ENCODE results near the gene EVL. TPM values are rescaled to one million over a fixed set of nuclear protein-coding genes. Genes with fewer than 3 reads are reported as not detected.

Gene EVL
- total and polyA plus RNA-seq, 4 donors = 54.5 to 99.9 (median 78.2) TPM

- no peak overlapping the region for H3K27ac ChIP-seq (ENCODE audit: low read depth in 1 of 2, low read length in 1 of 2)
Observed at GRCh38 chr14:100119251-100119650, 54.0 kb downstream of the EVL start.

GRCh38 chr14:100120522-100121269 lies 55.5 kb downstream of the EVL start:
- H3K27ac ChIP-seq (ENCODE audit: low read depth in 1 of 2, low read length in 1 of 2) = no peak overlapping the region
- ATAC-seq (ENCODE audit: insufficient read depth, low FRiP score) = no peak
- peaks cover 0 to 11% (median 1%) of the 10 kb centered on the region in 5 donors for H3K4me1 ChIP-seq (ENCODE audit: control insufficient read depth in 5 of 5, insufficient read depth in 5 of 5, low read length in 5 of 5)
- DNase-seq = no peak
- WGBS, 2 donors = 93 to 96% methylated on average over 18 of the region's 18 CpGs
- peaks cover 0 to 22% (median 13%) of the 10 kb centered on the region in 4 donors for H3K36me3 ChIP-seq (ENCODE audit: control insufficient read depth in 4 of 4, insufficient read depth in 4 of 4, low read length in 4 of 4)
- no peak overlapping the region for H3K9ac ChIP-seq (ENCODE audit: insufficient read depth in 1 of 2, low read length in 2 of 2)
- no peaks in the 10 kb centered on the region for H3K27me3 ChIP-seq (ENCODE audit: control insufficient read depth in 3 of 3, insufficient read depth in 3 of 3, low read length in 2 of 3)
- TF ChIP-seq CTCF (IDR thresholded peaks at IDR 0.05; ENCODE audit: control extremely low read depth, extremely low read depth) = no peak
- no peaks in the 10 kb centered on the region for H3K9me3 ChIP-seq (ENCODE audit: control insufficient read depth in 4 of 4, insufficient read depth in 3 of 4, low read length in 3 of 4)
- H3K4me3 ChIP-seq = no peak overlapping the region

More at GRCh38 chr14:100119251-100119650, 54.0 kb downstream of the EVL start:
- H3K36me3 ChIP-seq (ENCODE audit: control insufficient read depth in 4 of 4, insufficient read depth in 4 of 4, low read length in 4 of 4) = peaks cover 0 to 14% (median 6%) of the 10 kb centered on the region in 4 donors
- no peak overlapping the region for H3K4me3 ChIP-seq
- no peak for ATAC-seq (ENCODE audit: insufficient read depth, low FRiP score)
- DNase-seq = no peak
- peaks cover 0 to 11% (median 1%) of the 10 kb centered on the region in 5 donors for H3K4me1 ChIP-seq (ENCODE audit: control insufficient read depth in 5 of 5, insufficient read depth in 5 of 5, low read length in 5 of 5)
- H3K9me3 ChIP-seq (ENCODE audit: control insufficient read depth in 4 of 4, insufficient read depth in 3 of 4, low read length in 3 of 4) = no peaks in the 10 kb centered on the region
- no peak for TF ChIP-seq CTCF (IDR thresholded peaks at IDR 0.05; ENCODE audit: control extremely low read depth, extremely low read depth)
- 90 to 94% methylated on average over 8 of the region's 8 CpGs for WGBS, 2 donors
- H3K9ac ChIP-seq (ENCODE audit: insufficient read depth in 1 of 2, low read length in 2 of 2) = no peak overlapping the region
- H3K27me3 ChIP-seq (ENCODE audit: control insufficient read depth in 3 of 3, insufficient read depth in 3 of 3, low read length in 2 of 3) = no peaks in the 10 kb centered on the region

- ATAC-seq (ENCODE audit: insufficient read depth, low FRiP score) = no peak
- Histone ChIP-seq H3K9me3 (ENCODE audit: control insufficient read depth in 4 of 4, insufficient read depth in 3 of 4, low read length in 3 of 4) (no peaks in the 10 kb centered on the region), H3K27me3 (ENCODE audit: control insufficient read depth in 3 of 3, insufficient read depth in 3 of 3, low read length in 2 of 3) (no peaks in the 10 kb centered on the region), H3K9ac (ENCODE audit: insufficient read depth in 1 of 2, low read length in 2 of 2) (no peak overlapping the region), H3K4me3 (no peak overlapping the region), H3K27ac (ENCODE audit: low read depth in 1 of 2, low read length in 1 of 2) (no peak overlapping the region), H3K36me3 (ENCODE audit: control insufficient read depth in 4 of 4, insufficient read depth in 4 of 4, low read length in 4 of 4) (peaks cover 0 to 28% (median 18%) of the 10 kb centered on the region in 4 donors), H3K4me1 (ENCODE audit: control insufficient read depth in 5 of 5, insufficient read depth in 5 of 5, low read length in 5 of 5) (peaks cover 0 to 11% (median 1%) of the 10 kb centered on the region in 5 donors)
- WGBS, 2 donors = 85 to 89% methylated on average over 14 of the region's 14 CpGs
- TF ChIP-seq CTCF (IDR thresholded peaks at IDR 0.05; ENCODE audit: control extremely low read depth, extremely low read depth) = no peak
- DNase-seq = no peak
Observed at GRCh38 chr14:100121643-100122480, 56.6 kb downstream of the EVL start.

All from lung (tissue), 12 donors.